Tibial nerve (tissue), 3 donors: ENCODE results near the gene TAF5L.

Experiments used
- POLR2A ChIP-seq, 2 donors: fragments of 450-650 bp; IDR thresholded peaks; one replicate each; pipeline ENCODE4 v1.6.1; 2017; ENCODE audit warnings: antibody characterized with exemption in 2 of 2, mild to moderate bottlenecking in 2 of 2, moderate library complexity in 2 of 2
- TF ChIP-seq, protein P1 (sequence below), 5 experiments: fragments of 200-600 bp in 3 of 5; fragments of 450-650 bp in 2 of 5; sonication (generic) in 3 of 5; IDR thresholded peaks; one replicate each; pipeline ENCODE4 v1.5.1; 2016 to 2019; ENCODE audit warnings: antibody characterized with exemption in 5 of 5, mild to moderate bottlenecking in 3 of 5, moderate library complexity in 2 of 5

DNA sequence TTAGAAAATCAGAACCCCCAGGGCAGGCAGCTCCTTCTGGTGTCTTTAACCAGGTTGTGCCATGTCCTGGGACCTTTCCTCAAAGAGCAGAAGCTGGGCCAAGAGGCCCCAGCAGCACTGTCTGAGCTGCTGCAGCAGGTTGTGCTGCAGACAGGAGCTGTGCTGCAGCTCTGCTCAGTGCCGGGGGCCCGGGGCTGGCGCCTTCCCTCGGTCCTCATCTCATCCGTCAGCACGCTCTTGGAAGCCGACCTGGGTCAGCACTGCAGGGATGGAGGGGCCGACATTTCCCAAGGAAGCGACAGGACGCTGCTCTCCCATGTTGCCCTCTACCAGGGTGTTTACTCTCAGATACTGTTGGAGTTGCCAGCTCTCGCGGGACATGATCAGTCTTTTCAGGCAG, 11.8 kb upstream of the TAF5L start:
- TF ChIP-seq, protein P1, sequence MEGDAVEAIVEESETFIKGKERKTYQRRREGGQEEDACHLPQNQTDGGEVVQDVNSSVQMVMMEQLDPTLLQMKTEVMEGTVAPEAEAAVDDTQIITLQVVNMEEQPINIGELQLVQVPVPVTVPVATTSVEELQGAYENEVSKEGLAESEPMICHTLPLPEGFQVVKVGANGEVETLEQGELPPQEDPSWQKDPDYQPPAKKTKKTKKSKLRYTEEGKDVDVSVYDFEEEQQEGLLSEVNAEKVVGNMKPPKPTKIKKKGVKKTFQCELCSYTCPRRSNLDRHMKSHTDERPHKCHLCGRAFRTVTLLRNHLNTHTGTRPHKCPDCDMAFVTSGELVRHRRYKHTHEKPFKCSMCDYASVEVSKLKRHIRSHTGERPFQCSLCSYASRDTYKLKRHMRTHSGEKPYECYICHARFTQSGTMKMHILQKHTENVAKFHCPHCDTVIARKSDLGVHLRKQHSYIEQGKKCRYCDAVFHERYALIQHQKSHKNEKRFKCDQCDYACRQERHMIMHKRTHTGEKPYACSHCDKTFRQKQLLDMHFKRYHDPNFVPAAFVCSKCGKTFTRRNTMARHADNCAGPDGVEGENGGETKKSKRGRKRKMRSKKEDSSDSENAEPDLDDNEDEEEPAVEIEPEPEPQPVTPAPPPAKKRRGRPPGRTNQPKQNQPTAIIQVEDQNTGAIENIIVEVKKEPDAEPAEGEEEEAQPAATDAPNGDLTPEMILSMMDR (IDR thresholded peaks at IDR 0.05) = no peak
- TF ChIP-seq POLR2A (IDR thresholded peaks at IDR 0.05) = no peak
